HG03571 (cell line): ENCODE data around the gene GPR39.

Source experiments
- ATAC-seq: cut with Tn5 transposase; IDR thresholded peaks from one replicate; pipeline ENCODE4 v1.9.1; 2021; ENCODE audit not compliant: unreplicated experiment

GPR39 gene

GRCh38 chr2:132442278-132442677 is 25.7 kb downstream of the GPR39 start:
- ATAC-seq, result no peak

- ATAC-seq, result no peak
Observed at GRCh38 chr2:132443106-132443505, 26.5 kb downstream of the GPR39 start.

GRCh38 chr2:132446444-132446843 is 29.8 kb downstream of the GPR39 start:
- no peak for ATAC-seq

- no peak for ATAC-seq
Observed at GRCh38 chr2:132448331-132448730, 31.7 kb downstream of the GPR39 start.

- ATAC-seq, result no peak
Observed at GRCh38 chr2:132448771-132449170, 32.2 kb downstream of the GPR39 start.

- ATAC-seq, result no peak
Observed at GRCh38 chr2:132449868-132450267, 33.3 kb downstream of the GPR39 start.

- ATAC-seq, result no peak
Observed at GRCh38 chr2:132460781-132461180, 44.2 kb downstream of the GPR39 start.

- ATAC-seq, result no peak
Observed at GRCh38 chr2:132462236-132462635, 45.6 kb downstream of the GPR39 start.

GRCh38 chr2:132463719-132464118 is 47.1 kb downstream of the GPR39 start:
- ATAC-seq, result no peak

- no peak for ATAC-seq
Observed at GRCh38 chr2:132465917-132466316, 49.3 kb downstream of the GPR39 start.

GRCh38 chr2:132466428-132467028 is 49.9 kb downstream of the GPR39 start:
- no peak for ATAC-seq

- ATAC-seq, result no peak
Observed at GRCh38 chr2:132468821-132469675, 52.4 kb downstream of the GPR39 start.

- no peak for ATAC-seq
Observed at GRCh38 chr2:132470746-132471145, 54.1 kb downstream of the GPR39 start.

- no peak for ATAC-seq
Observed at GRCh38 chr2:132473174-132473883, 56.7 kb downstream of the GPR39 start.

- ATAC-seq, result no peak
Observed at GRCh38 chr2:132475615-132476014, 59.0 kb downstream of the GPR39 start.

- ATAC-seq, result no peak
Observed at GRCh38 chr2:132477436-132477835, 60.8 kb downstream of the GPR39 start.

- no peak for ATAC-seq
Observed at GRCh38 chr2:132477962-132478361, 61.4 kb downstream of the GPR39 start.

- no peak for ATAC-seq
Observed at GRCh38 chr2:132478461-132479105, 62.0 kb downstream of the GPR39 start.

GRCh38 chr2:132479155-132479554 is 62.5 kb downstream of the GPR39 start:
- no peak for ATAC-seq

- ATAC-seq, result no peak
Observed at GRCh38 chr2:132482821-132483220, 66.2 kb downstream of the GPR39 start.

- no peak for ATAC-seq
Observed at GRCh38 chr2:132484144-132484543, 67.5 kb downstream of the GPR39 start.
